Right atrium auricular region (tissue), 2 donors: ENCODE data around the gene CLOCK. TPM values are rescaled to one million over a fixed set of nuclear protein-coding genes. Genes with fewer than 3 reads are reported as not detected.

ENCODE experiments used
- DNase-seq: peaks from one replicate; pipeline ENCODE4 v3.0.0-alpha.2; 2019; ENCODE audit warnings: low spot score
- H3K27ac ChIP-seq, 2 donors: fragments of 200-600 bp; sonication (generic); 1 replicate in 1 of 2; 2 replicates in 1 of 2; pipeline ENCODE4 v1.5.1; 2016 to 2019
- H3K27me3 ChIP-seq, 2 donors: fragments of 200-600 bp; sonication (generic); one replicate each; pipeline versions ENCODE4 v1.5.1 to v1.6.0; 2017 to 2019
- H3K36me3 ChIP-seq: fragments of 200-600 bp; sonication (generic); one replicate; pipeline ENCODE4 v1.5.1; 2016
- H3K4me1 ChIP-seq, 2 donors: fragments of 200-600 bp; sonication (generic); one replicate each; pipeline versions ENCODE4 v1.5.1 to v1.6.0; 2017 to 2019
- H3K4me3 ChIP-seq, 2 donors: fragments of 200-600 bp; sonication (generic); 1 replicate in 1 of 2; 2 replicates in 1 of 2; pipeline ENCODE4 v1.5.1; 2017 to 2019; ENCODE audit warnings: mild to moderate bottlenecking in 1 of 2, moderate library complexity in 1 of 2
- H3K9me3 ChIP-seq, 2 donors: fragments of 200-600 bp; sonication (generic); one replicate each; pipeline ENCODE4 v1.5.1; 2019
- total RNA-seq, 2 donors: library from RNA; depleted of rRNA; stranded (reverse); fragments of >200 nt; gene quantifications; one replicate each; pipeline ENCODE4 v1.1.0, GENCODE V29; 2016
- TF ChIP-seq, protein P1 (sequence below), 2 donors: fragments of 200-600 bp; sonication (generic); IDR thresholded peaks; one replicate each; pipeline ENCODE4 v1.5.1; 2019; ENCODE audit warnings: antibody characterized with exemption in 2 of 2

CLOCK gene
- total RNA-seq, 2 donors from 2014 or later = 29.8 to 33.2 TPM

DNA sequence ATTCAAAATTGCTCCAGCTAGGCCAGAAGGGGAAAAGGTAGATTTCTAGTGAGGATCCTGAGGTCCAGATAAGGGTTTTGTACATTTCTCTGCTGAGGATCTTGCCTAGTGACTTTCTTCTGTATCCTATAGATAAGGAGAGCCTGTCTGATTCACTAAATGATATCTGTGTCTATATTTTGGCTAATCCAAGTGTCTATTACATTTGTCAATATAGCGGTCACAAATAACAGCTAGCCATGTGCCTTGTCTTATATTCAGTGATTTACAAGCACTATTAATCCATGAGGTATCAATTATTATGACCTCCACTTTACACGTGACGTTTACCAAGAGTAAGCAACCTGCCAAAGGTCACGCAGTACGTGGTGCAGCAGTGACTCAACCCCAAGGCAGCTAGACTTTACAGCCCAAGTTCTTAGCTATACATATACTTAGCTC lies 109.3 kb downstream of the CLOCK start:
- H3K9me3 ChIP-seq = no peaks in the 10 kb centered on the region
- no peaks in the 10 kb centered on the region for H3K27me3 ChIP-seq
- TF ChIP-seq, protein P1, sequence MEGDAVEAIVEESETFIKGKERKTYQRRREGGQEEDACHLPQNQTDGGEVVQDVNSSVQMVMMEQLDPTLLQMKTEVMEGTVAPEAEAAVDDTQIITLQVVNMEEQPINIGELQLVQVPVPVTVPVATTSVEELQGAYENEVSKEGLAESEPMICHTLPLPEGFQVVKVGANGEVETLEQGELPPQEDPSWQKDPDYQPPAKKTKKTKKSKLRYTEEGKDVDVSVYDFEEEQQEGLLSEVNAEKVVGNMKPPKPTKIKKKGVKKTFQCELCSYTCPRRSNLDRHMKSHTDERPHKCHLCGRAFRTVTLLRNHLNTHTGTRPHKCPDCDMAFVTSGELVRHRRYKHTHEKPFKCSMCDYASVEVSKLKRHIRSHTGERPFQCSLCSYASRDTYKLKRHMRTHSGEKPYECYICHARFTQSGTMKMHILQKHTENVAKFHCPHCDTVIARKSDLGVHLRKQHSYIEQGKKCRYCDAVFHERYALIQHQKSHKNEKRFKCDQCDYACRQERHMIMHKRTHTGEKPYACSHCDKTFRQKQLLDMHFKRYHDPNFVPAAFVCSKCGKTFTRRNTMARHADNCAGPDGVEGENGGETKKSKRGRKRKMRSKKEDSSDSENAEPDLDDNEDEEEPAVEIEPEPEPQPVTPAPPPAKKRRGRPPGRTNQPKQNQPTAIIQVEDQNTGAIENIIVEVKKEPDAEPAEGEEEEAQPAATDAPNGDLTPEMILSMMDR (IDR thresholded peaks at IDR 0.05) = no peak
- no peak overlapping the region for H3K4me3 ChIP-seq
- DNase-seq = no peak
- peaks cover 0 to 6% of the 10 kb centered on the region in 2 donors for H3K4me1 ChIP-seq
- no peak overlapping the region for H3K27ac ChIP-seq
- H3K36me3 ChIP-seq = peaks cover 49% of the 10 kb centered on the region

DNA sequence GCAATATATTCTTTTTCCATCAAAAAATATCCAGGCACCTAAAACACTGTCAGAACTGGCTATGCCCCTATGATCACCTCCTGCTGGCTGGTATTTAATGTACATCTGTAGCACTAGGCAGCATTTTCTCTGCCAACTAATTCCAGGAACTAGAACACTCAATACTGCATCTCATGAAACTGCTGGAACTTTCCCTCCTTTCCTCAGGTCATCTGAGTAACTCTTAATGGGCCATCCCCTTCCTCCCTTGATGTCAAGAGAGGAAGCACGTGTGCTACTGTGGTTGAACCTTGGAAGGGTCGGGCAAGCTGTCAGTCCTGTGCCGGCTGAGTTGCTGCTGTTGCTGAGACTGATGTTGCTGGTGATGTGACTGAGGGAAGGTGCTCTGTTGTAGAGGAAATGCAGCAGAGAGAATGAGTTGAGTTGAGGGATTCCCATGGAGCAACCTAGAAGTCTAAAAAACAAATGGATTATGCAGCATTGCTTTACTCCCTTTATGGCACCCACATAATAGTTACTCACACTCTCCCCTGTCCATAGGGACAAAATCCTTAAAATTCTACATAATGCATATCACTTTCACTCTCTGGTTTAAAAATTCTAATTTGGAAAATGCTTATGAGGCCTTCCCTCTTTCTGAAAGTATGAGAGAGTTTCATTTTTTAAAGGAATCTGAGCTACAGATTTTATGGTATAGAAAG lies 111.4 kb downstream of the CLOCK start:
- H3K36me3 ChIP-seq = peaks cover 65% of the 10 kb centered on the region
- no peak overlapping the region for H3K4me3 ChIP-seq
- no peak overlapping the region for H3K27ac ChIP-seq
- H3K27me3 ChIP-seq = no peaks in the 10 kb centered on the region
- no peak for DNase-seq
- TF ChIP-seq, protein P1 (IDR thresholded peaks at IDR 0.05) = peak in 1 of 2 donors; percentile 26
- H3K4me1 ChIP-seq = peaks cover 0 to 6% of the 10 kb centered on the region in 2 donors
- H3K9me3 ChIP-seq = no peaks in the 10 kb centered on the region

DNA sequence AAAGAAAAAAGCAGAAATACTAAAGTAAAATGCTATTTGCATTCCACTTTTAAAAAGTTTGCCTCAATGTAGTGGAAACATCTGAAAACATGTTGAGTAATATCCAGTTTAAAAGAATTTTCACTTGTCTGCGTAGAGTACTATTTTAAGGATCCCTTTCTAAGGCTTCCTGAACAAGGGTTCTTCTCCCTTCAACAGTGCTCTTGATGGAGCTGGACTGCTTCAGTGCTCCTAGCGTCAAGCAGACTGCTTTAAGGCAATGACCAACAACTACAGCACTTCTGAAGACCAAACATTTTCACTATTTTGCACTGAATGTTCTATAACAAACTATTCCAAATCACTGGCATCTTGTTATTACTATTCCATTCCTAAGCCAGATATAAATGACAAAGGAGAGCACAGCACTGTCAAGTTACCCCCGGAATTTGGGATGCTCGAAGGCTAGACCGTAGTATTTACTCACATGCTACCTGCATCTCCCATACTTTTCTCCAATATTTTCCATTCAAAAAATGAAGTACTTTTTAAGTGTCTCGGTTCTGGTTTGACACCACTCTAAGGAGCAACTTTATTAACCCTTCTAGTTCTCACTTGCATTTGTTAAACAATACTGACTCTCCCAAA lies 114.9 kb downstream of the CLOCK start:
- Histone ChIP-seq H3K4me1 (peaks cover 0 to 6% of the 10 kb centered on the region in 2 donors), H3K4me3 (no peak overlapping the region), H3K9me3 (no peaks in the 10 kb centered on the region), H3K27ac (no peak overlapping the region), H3K36me3 (peaks cover 74% of the 10 kb centered on the region), H3K27me3 (no peaks in the 10 kb centered on the region)
- TF ChIP-seq, protein P1 (IDR thresholded peaks at IDR 0.05) = no peak
- no peak for DNase-seq

DNA sequence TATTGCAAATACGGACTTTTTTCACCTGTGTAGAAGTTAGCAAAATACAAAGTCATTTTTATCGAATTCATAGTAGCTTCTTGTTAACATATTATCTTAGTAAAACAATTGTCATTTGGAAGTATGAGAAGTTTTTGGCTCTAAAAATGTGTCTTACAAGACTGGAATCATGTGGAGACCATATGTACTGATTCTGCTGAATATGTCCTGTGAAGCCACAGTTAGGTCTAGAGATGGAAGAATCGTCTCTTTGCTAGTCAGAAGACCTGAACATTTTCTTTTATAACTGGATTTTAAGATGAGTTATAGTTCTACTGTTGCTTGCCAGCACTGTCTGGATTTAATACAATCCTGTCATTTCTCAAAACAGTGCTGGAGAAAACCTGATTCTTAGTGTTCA lies 121.9 kb downstream of the CLOCK start:
- no peaks in the 10 kb centered on the region for H3K9me3 ChIP-seq
- DNase-seq = no peak
- H3K4me1 ChIP-seq = no peaks in the 10 kb centered on the region
- H3K4me3 ChIP-seq = no peak overlapping the region
- TF ChIP-seq, protein P1 (IDR thresholded peaks at IDR 0.05) = no peak
- no peaks in the 10 kb centered on the region for H3K27me3 ChIP-seq
- no peak overlapping the region for H3K27ac ChIP-seq
- peaks cover 83% of the 10 kb centered on the region for H3K36me3 ChIP-seq

DNA sequence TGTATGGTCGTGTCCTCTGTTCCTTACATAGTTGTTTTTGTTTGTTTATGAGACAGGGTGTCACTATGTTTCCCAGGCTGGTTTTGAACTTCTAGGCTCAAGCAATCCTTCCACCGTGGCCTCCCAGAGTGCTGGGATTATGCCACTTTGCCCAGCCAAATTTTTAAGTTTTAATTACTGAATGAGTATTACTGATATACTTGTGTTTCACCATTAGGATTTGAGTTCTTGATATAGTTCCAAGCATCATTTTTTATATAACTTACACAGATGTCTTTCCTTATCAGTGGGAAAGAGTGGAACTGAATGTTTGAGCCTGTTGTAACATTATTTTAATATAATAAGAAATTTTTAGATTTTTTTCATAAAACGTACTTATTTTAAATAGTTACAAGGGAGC lies 130.5 kb downstream of the CLOCK start:
- TF ChIP-seq, protein P1 (IDR thresholded peaks at IDR 0.05) = no peak
- DNase-seq = no peak
- Histone ChIP-seq H3K4me3 (no peak overlapping the region), H3K27ac (no peak overlapping the region), H3K27me3 (no peaks in the 10 kb centered on the region), H3K36me3 (peaks cover 55% of the 10 kb centered on the region), H3K4me1 (no peaks in the 10 kb centered on the region), H3K9me3 (no peaks in the 10 kb centered on the region)
